AG10803 (cell line): ENCODE data around the gene MAGI1.
A peak's percentile ranks its signal among the peaks of the same experiment; 100 is the strongest.

ENCODE experiments used
- DNase-seq: peaks from one replicate; pipeline ENCODE4 v3.0.0; 2010; ENCODE audit warnings: low read depth
- H3K4me3 ChIP-seq: 2 replicates; pipeline ENCODE4 v1.5.1; 2011; ENCODE audit warnings: mild to moderate bottlenecking, low read length, control low read depth
- CTCF ChIP-seq: conservative IDR thresholded peaks from 2 replicates; pipeline ENCODE4 v1.5.1; 2011; ENCODE audit warnings: mild to moderate bottlenecking, low read length, control low read depth, inconsistent platforms

The MAGI1 gene

GRCh38 chr3:65788461-65788860 is 250.3 kb downstream of the MAGI1 start:
- no peak for DNase-seq
- no peak for TF ChIP-seq CTCF

GRCh38 chr3:65787827-65788226 is 250.9 kb downstream of the MAGI1 start:
- DNase-seq = no peak
- no peak for TF ChIP-seq CTCF
- no peak overlapping the region for H3K4me3 ChIP-seq

More at GRCh38 chr3:65788461-65788860, 250.3 kb downstream of the MAGI1 start:
- no peak overlapping the region for H3K4me3 ChIP-seq

GRCh38 chr3:65787340-65787739 is 251.4 kb downstream of the MAGI1 start:
- DNase-seq = no peak
- TF ChIP-seq CTCF = no peak

GRCh38 chr3:65786890-65787289 is 251.8 kb downstream of the MAGI1 start:
- H3K4me3 ChIP-seq = no peak overlapping the region
- TF ChIP-seq CTCF = no peak
- DNase-seq = no peak

More at GRCh38 chr3:65787340-65787739, 251.4 kb downstream of the MAGI1 start:
- no peak overlapping the region for H3K4me3 ChIP-seq

GRCh38 chr3:65785065-65785645 is 253.6 kb downstream of the MAGI1 start:
- no peak overlapping the region for H3K4me3 ChIP-seq
- peak; percentile 73 for DNase-seq
- TF ChIP-seq CTCF = peak; percentile 71

- no peak overlapping the region for H3K4me3 ChIP-seq
- peak; percentile 21 for DNase-seq
- no peak for TF ChIP-seq CTCF
These were observed 255.6 kb downstream of the MAGI1 start for GRCh38 chr3:65783117-65783516.

GRCh38 chr3:65781594-65781993 is 257.1 kb downstream of the MAGI1 start:
- H3K4me3 ChIP-seq = no peak overlapping the region
- TF ChIP-seq CTCF = no peak
- DNase-seq = no peak
